ENCODE measurements around the gene LRP2.

GRCh38 chr2:169393068-169393590 is 30.8 kb upstream of the LRP2 start:
- TF ChIP-seq CTCF (IDR thresholded peaks at IDR 0.05) (no peak), RAD21 (IDR thresholded peaks at IDR 0.05; ENCODE audit: low read length) (no peak), SMC3 (IDR thresholded peaks at IDR 0.05; ENCODE audit: low read depth, low read length) (no peak), JUND (IDR thresholded peaks at IDR 0.05) (no peak), EP300 (IDR thresholded peaks at IDR 0.05; ENCODE audit: borderline replicate concordance in 1 of 2, low read depth in 1 of 2, low read length in 1 of 2) (no peak), FOXJ3 (CRISPR knock-in tag; IDR thresholded peaks at IDR 0.05) (no peak), YY1 (IDR thresholded peaks at IDR 0.05; ENCODE audit: low read depth) (no peak), RXRA (IDR thresholded peaks at IDR 0.05; ENCODE audit: borderline replicate concordance, low read depth) (no peak), NRF1 (IDR thresholded peaks at IDR 0.05; ENCODE audit: low read depth, low read length) (no peak), MAX (IDR thresholded peaks at IDR 0.05; ENCODE audit: low read depth) (no peak)
- TF ChIP-seq, protein P1, sequence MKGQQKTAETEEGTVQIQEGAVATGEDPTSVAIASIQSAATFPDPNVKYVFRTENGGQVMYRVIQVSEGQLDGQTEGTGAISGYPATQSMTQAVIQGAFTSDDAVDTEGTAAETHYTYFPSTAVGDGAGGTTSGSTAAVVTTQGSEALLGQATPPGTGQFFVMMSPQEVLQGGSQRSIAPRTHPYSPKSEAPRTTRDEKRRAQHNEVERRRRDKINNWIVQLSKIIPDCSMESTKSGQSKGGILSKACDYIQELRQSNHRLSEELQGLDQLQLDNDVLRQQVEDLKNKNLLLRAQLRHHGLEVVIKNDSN (IDR thresholded peaks at IDR 0.05; ENCODE audit: borderline replicate concordance, low read depth): no peak
